ENCODE results near the gene PLAC8. TPM values are rescaled to one million over a fixed set of nuclear protein-coding genes. Genes with fewer than 3 reads are reported as not detected.
A peak's percentile ranks its signal among the peaks of the same experiment; 100 is the strongest.

Gene PLAC8
- total and polyA plus RNA-seq, 2 of the 13 experiments (the other 11 are each of a cell fraction or from before 2014, with no cell fraction given) = 3.0 to 174 TPM

GRCh38 chr4:83112678-83113428 lies 1.7 kb downstream of the PLAC8 start (continued):
- TF ChIP-seq ZNF784 (CRISPR knock-in tag; IDR thresholded peaks at IDR 0.05; ENCODE audit: borderline replicate concordance) = no peak
- no peak for TF ChIP-seq CSRNP2 (CRISPR knock-in tag; conservative IDR thresholded peaks at IDR 0.05; ENCODE audit: low read depth)
- TF ChIP-seq NCOA2 (CRISPR knock-in tag; IDR thresholded peaks at IDR 0.05) = no peak
- TF ChIP-seq BRD4 (CRISPR knock-in tag; IDR thresholded peaks at IDR 0.05) = no peak
- TF ChIP-seq HDAC6 (IDR thresholded peaks at IDR 0.05; ENCODE audit: low read depth, low read length) = no peak
- no peak for TF ChIP-seq CREB3 (CRISPR knock-in tag; IDR thresholded peaks at IDR 0.05)
- TF ChIP-seq NONO (IDR thresholded peaks at IDR 0.05) = no peak
- TF ChIP-seq NONO (CRISPR knock-in tag; conservative IDR thresholded peaks at IDR 0.05) = no peak
- no peak for TF ChIP-seq DZIP1 (CRISPR knock-in tag; IDR thresholded peaks at IDR 0.05)
- TF ChIP-seq ZNF614 (CRISPR knock-in tag; IDR thresholded peaks at IDR 0.05; ENCODE audit: borderline replicate concordance) = peak; percentile 71; the same call in 1 of the 2 replicates
- peak; percentile 16 for TF ChIP-seq TEAD3 (CRISPR knock-in tag; optimal IDR thresholded peaks at IDR 0.05; ENCODE audit: borderline replicate concordance)
- TF ChIP-seq ZBTB3 (CRISPR knock-in tag; IDR thresholded peaks at IDR 0.05; ENCODE audit: borderline replicate concordance, low read depth) = no peak
- no peak for TF ChIP-seq HINFP (CRISPR knock-in tag; IDR thresholded peaks at IDR 0.05; ENCODE audit: low read depth)
- no peak for TF ChIP-seq MLXIP (CRISPR knock-in tag; IDR thresholded peaks at IDR 0.05; ENCODE audit: borderline replicate concordance)

Data from HepG2 (cell line).